ENCODE results near the gene MGAT3.
"Not testable (repeated sequence)": the region's sequence is repeated elsewhere in the genome, so short reads cannot be mapped to it uniquely, and the experiment has no call there.

Gene MGAT3

GRCh38 chr22:39515266-39516050 lies 58.6 kb downstream of the MGAT3 start:
- no peak for DNase-seq

- DNase-seq, result no peak
Measured at GRCh38 chr22:39517470-39517869, 60.7 kb downstream of the MGAT3 start.

GRCh38 chr22:39518144-39518786 lies 61.5 kb downstream of the MGAT3 start:
- no peak for DNase-seq

- DNase-seq, result no peak
Measured at GRCh38 chr22:39518996-39519680, 62.3 kb downstream of the MGAT3 start.

GRCh38 chr22:39519681-39520225 lies 62.9 kb downstream of the MGAT3 start:
- DNase-seq, result peak in 9 of 14 donors; percentile 68 to 97 (median 81)

- peak; percentile 54 to 99 (median 94) for DNase-seq
Measured at GRCh38 chr22:39520226-39521105, 63.7 kb downstream of the MGAT3 start, which contains the start of gene ATF4. TSS of gene ATF4 (plus strand) at chr22:39520562. CDS start at chr22:39521446, 884 bp downstream.

GRCh38 chr22:39521106-39521885 lies 64.5 kb downstream of the MGAT3 start:
- not testable (repeated sequence) for DNase-seq

GRCh38 chr22:39522091-39522490 lies 65.3 kb downstream of the MGAT3 start:
- not testable (repeated sequence) for DNase-seq

- peak in 1 of 14 donors; percentile 56 for DNase-seq
Measured at GRCh38 chr22:39522567-39523300, 65.9 kb downstream of the MGAT3 start.

GRCh38 chr22:39524089-39524752 lies 67.4 kb downstream of the MGAT3 start:
- no peak for DNase-seq

- DNase-seq, result no peak
Measured at GRCh38 chr22:39524753-39525657, 68.2 kb downstream of the MGAT3 start.

GRCh38 chr22:39525658-39525975 lies 68.8 kb downstream of the MGAT3 start:
- no peak for DNase-seq

- no peak for DNase-seq
Measured at GRCh38 chr22:39526736-39527171, 69.9 kb downstream of the MGAT3 start.

GRCh38 chr22:39527481-39527961 lies 70.7 kb downstream of the MGAT3 start:
- DNase-seq, result no peak

GRCh38 chr22:39528080-39528661 lies 71.4 kb downstream of the MGAT3 start:
- no peak for DNase-seq

GRCh38 chr22:39528681-39529486 lies 72.1 kb downstream of the MGAT3 start:
- peak; percentile 36 to 86 (median 78) for DNase-seq

- no peak for DNase-seq
Measured at GRCh38 chr22:39529487-39529851, 72.7 kb downstream of the MGAT3 start.

All from C1 segment of cervical spinal cord (tissue), 14 donors.